ENCODE results near the gene BLTP3B.

BLTP3B gene

DNA sequence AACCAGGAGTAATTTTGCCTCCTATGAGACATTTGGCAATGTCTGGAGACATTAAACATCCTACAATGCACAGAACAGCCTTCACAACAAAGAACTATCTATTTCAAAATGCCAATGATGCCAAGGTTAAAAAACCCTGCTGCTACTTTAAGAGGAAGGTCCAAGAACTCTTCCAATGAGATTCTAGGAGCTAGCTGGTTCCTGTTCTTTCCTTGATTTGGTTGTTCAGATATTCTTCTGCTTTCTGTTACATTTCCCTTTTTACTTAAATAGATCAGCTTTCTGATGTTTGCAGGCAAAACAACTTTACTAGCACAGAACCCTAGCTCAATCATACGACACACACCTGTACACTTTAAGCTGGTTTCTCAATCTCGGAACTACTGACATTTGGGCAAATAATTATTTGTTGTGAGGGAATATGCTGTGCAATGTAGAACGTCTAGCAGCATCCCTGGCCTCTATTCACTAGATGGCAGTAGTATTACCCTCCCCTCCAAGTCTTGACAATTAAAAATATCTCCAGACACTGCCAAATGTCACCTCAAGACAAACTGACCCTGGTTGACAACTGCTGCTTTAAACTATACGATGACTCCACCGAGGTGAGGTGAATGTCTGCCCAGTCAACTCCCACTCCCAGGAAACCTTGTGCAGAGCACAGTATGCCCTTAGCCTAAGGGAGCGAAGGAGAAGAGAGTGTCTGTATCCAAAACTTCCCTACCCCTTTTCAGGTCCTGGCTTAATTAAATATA lies 4.4 kb downstream of the BLTP3B start:
- Histone ChIP-seq H3K9ac (ENCODE audit: insufficient read length) (no peak overlapping the region), H3K4me3 (no peak overlapping the region), H3K9me3 (ENCODE audit: low read depth, low read length) (no peaks in the 10 kb centered on the region), H3K36me3 (ENCODE audit: insufficient read depth, low read length) (no peaks in the 10 kb centered on the region), H3K27ac (no peak overlapping the region)
- DNase-seq (ENCODE audit: low read depth, low spot score): no peak
- no peak for TF ChIP-seq POLR2AphosphoS5 (IDR thresholded peaks at IDR 0.05; ENCODE audit: borderline replicate concordance, low read depth, low read length)
- TF ChIP-seq FOXP2 (optimal IDR thresholded peaks at IDR 0.05; ENCODE audit: control extremely low read depth, extremely low read length, insufficient read depth): no peak
- no peak for TF ChIP-seq EZH2 (IDR thresholded peaks at IDR 0.05)

DNA sequence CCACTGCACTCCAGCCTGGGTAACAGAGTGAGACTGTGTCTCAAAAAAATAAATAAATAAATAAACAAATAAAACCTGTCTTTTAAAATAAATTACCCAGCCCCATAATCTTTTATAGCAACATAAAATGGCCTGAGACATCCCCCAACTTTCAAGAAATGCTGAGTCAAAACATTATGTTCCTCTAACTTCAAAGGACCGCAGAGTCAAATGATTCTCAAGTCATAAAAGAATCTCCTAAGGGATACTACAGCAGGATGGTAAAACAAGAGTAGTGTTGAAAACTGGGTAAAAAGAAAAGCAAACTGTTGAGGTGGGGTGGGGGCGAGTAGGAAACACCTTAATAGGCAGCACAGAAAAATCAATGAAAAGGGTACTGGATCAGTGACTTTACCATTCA lies 9.5 kb downstream of the BLTP3B start:
- TF ChIP-seq EZH2 (IDR thresholded peaks at IDR 0.05): no peak
- TF ChIP-seq FOXP2 (optimal IDR thresholded peaks at IDR 0.05; ENCODE audit: control extremely low read depth, extremely low read length, insufficient read depth): no peak
- TF ChIP-seq POLR2AphosphoS5 (IDR thresholded peaks at IDR 0.05; ENCODE audit: borderline replicate concordance, low read depth, low read length): no peak
- no peak overlapping the region for H3K9ac ChIP-seq (ENCODE audit: insufficient read length)
- H3K9me3 ChIP-seq (ENCODE audit: low read depth, low read length): 0 out of 2 replicates have a peak, but pooled peaks cover 4% of the 10 kb centered on the region
- no peak for DNase-seq (ENCODE audit: low read depth, low spot score)
- H3K36me3 ChIP-seq (ENCODE audit: insufficient read depth, low read length): no peaks in the 10 kb centered on the region
- H3K4me3 ChIP-seq: no peak overlapping the region
- peak overlapping the region; percentile 36; the same call in 1 of the 2 replicates for H3K27ac ChIP-seq

DNA sequence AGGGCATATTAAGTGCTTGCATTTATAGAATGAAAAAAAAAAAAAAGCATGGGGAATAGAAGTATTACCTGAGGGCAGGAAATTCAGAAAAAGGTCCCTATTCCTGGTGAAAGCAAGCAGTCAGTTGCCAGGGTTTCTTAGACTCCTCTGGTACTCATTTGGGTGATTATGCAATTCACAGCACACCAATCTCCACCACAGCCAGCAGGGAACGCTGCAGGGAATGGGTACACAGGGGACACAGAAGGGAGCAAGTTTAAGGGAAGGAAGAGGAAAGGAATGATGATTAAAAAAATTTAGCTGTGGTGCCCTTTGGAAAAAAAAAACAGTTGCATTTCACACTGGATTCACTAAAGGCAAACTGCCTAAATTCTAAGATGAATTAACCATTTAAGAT lies 14.2 kb downstream of the BLTP3B start:
- Histone ChIP-seq H3K36me3 (ENCODE audit: insufficient read depth, low read length) (no peaks in the 10 kb centered on the region), H3K27ac (peak overlapping the region; percentile 89), H3K4me3 (peak overlapping the region; percentile 66), H3K9ac (ENCODE audit: insufficient read length) (peak overlapping the region; percentile 41), H3K9me3 (ENCODE audit: low read depth, low read length) (0 out of 2 replicates have a peak, but pooled peaks cover 4% of the 10 kb centered on the region)
- no peak for TF ChIP-seq EZH2 (IDR thresholded peaks at IDR 0.05)
- TF ChIP-seq POLR2AphosphoS5 (IDR thresholded peaks at IDR 0.05; ENCODE audit: borderline replicate concordance, low read depth, low read length): no peak
- TF ChIP-seq FOXP2 (optimal IDR thresholded peaks at IDR 0.05; ENCODE audit: control extremely low read depth, extremely low read length, insufficient read depth): peak; percentile 89
- DNase-seq (ENCODE audit: low read depth, low spot score): peak; percentile 94

DNA sequence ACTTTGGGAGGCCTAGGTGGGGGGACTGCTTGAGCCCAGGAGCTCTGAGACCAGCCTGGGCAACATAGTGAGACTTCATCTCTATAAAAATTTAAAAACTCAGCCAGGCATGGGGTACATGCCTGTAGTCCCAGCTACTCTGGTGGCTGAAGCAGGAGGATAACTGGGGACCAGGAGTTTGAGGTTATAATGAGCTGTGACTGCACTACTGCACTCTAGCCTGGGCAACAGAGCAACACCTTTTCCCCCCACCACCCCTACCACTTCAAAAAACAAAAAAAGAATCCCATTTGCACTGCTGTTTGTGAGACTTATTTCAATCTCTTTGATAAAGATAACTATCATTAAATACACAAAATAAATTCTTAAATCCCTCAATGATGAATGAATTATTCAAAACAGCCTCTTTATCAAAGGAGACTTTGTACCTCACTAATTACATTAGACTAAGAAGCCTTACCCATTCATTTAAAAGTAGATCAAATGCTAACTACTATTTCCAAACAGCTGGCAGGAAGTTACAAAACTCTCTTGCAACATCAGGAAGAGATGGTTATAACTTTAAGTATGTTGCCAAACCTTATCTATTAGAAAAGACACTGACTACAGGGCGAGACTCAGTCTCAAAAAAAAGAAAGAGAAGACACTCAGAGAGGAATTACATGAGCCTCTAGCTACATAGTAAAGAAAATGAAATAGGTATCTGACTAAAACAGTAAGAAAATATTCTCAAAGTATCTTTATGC lies 14.7 kb downstream of the BLTP3B start:
- 0 out of 2 replicates have a peak, but pooled peaks cover 4% of the 10 kb centered on the region for H3K9me3 ChIP-seq (ENCODE audit: low read depth, low read length)
- H3K4me3 ChIP-seq: peak overlapping the region; percentile 66
- TF ChIP-seq FOXP2 (optimal IDR thresholded peaks at IDR 0.05; ENCODE audit: control extremely low read depth, extremely low read length, insufficient read depth) (no peak), POLR2AphosphoS5 (IDR thresholded peaks at IDR 0.05; ENCODE audit: borderline replicate concordance, low read depth, low read length) (peak; percentile 52; the same call in 1 of the 2 replicates), EZH2 (IDR thresholded peaks at IDR 0.05) (no peak)
- H3K36me3 ChIP-seq (ENCODE audit: insufficient read depth, low read length): no peaks in the 10 kb centered on the region
- DNase-seq (ENCODE audit: low read depth, low spot score): peak; percentile 97
- H3K27ac ChIP-seq: peak overlapping the region; percentile 89
- no peak overlapping the region for H3K9ac ChIP-seq (ENCODE audit: insufficient read length)

DNA sequence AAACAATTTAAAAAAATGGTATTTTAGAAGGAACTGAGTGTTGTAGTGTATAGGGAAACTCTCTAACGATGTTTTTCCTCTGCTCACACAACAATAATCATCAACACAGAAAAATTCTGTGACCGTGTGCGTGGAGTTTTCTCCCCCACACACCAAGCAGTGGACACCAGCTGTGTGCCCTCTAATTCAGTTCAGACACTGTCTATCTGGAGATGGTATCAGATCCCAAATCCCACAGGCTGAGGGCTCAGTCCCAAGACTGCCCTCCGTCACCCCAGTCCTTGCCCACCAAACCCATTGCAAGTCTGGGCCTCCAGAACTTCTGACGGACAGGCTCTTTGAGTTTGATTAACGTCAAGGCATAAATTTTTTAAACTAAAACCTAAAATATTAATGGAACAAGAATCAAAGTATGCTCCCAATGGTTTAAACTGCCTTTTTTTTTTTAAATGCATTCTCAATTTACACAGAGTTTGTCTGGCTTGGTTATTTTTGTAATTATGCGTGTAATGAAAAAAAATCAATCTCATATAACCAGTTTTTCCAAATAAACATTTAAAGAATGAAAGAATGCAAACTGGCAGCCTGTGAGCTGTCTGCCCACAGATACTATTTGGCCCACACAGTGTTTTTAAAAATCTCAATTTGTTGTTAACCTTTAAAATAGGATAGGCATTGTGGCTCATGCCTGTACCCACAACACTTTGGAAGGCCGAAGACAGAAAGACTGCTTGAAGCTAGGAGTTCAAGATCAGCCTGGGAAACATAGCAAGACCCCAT lies 19.2 kb downstream of the BLTP3B start:
- TF ChIP-seq POLR2AphosphoS5 (IDR thresholded peaks at IDR 0.05; ENCODE audit: borderline replicate concordance, low read depth, low read length): no peak
- H3K9me3 ChIP-seq (ENCODE audit: low read depth, low read length): no peaks in the 10 kb centered on the region
- no peak overlapping the region for H3K27ac ChIP-seq
- peak overlapping the region; percentile 17 for H3K9ac ChIP-seq (ENCODE audit: insufficient read length)
- H3K4me3 ChIP-seq: no peak overlapping the region
- H3K36me3 ChIP-seq (ENCODE audit: insufficient read depth, low read length): no peaks in the 10 kb centered on the region
- DNase-seq (ENCODE audit: low read depth, low spot score): no peak

DNA sequence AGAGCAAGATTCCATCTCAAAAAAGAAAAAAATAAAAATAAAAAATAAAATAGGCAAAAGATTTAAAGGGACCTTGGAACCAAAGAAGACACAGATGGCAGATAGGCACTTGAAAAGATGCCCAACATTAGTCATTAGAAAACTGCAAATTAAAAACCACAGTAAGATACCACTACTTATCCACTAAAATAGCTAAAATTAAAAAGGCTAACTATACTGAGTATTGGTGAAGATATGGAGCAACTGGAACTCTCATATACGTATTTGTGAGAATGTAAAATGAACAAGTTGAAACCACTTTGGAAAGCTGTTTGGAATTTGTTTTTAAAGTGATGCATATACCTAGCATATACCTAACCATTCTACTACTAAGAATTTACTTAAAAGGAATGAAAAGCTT lies 22.3 kb downstream of the BLTP3B start:
- H3K9me3 ChIP-seq (ENCODE audit: low read depth, low read length): no peaks in the 10 kb centered on the region
- TF ChIP-seq FOXP2 (optimal IDR thresholded peaks at IDR 0.05; ENCODE audit: control extremely low read depth, extremely low read length, insufficient read depth) (no peak), EZH2 (IDR thresholded peaks at IDR 0.05) (no peak)
- H3K9ac ChIP-seq (ENCODE audit: insufficient read length): no peak overlapping the region
- no peak overlapping the region for H3K27ac ChIP-seq
- no peak for DNase-seq (ENCODE audit: low read depth, low spot score)
- no peak overlapping the region for H3K4me3 ChIP-seq
- no peaks in the 10 kb centered on the region for H3K36me3 ChIP-seq (ENCODE audit: insufficient read depth, low read length)

DNA sequence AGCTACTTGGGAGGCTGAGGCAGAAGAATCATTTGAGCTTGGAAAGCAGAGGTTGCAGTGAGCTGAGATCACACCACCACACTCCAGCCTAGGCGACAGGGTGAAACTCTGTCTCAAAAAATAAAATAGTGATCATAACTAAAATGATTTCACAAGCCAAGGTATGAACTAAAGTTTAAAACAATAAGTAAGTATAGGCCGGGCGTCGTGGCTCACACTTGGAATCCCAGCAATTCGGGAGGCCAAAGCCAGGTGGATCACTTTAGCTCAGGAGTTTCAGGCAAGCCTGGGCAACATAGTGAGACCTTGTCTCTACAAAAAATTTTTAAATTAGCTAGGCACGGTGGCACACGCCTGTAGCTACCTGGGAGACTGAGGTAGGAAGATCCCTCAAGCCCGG lies 27.4 kb downstream of the BLTP3B start:
- no peak overlapping the region for H3K9ac ChIP-seq (ENCODE audit: insufficient read length)
- DNase-seq (ENCODE audit: low read depth, low spot score): no peak
- no peak overlapping the region; the same call in 1 of the 2 replicates for H3K27ac ChIP-seq
- no peak for TF ChIP-seq POLR2AphosphoS5 (IDR thresholded peaks at IDR 0.05; ENCODE audit: borderline replicate concordance, low read depth, low read length)
- TF ChIP-seq FOXP2 (optimal IDR thresholded peaks at IDR 0.05; ENCODE audit: control extremely low read depth, extremely low read length, insufficient read depth): no peak
- no peak for TF ChIP-seq EZH2 (IDR thresholded peaks at IDR 0.05)
- H3K4me3 ChIP-seq: no peak overlapping the region
- H3K36me3 ChIP-seq (ENCODE audit: insufficient read depth, low read length): no peaks in the 10 kb centered on the region
- H3K9me3 ChIP-seq (ENCODE audit: low read depth, low read length): no peaks in the 10 kb centered on the region

DNA sequence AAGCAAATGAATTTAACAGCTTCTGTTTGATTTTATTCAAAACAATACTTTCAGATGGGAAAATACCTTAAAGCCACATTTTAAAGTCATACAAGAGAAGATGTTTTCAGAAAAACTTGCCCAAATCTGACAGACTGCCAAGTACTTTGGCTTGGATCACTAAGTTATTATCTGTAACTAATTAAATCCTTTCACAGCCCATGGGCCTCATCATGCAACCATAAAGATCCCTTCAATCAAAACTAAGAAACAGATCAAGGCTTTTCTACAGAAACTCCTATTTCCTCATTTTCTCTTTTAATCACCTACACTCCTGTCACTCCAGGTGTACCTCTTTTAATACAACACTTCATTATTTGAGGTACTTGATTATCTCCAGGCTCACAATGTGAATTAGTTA lies 28.1 kb downstream of the BLTP3B start:
- no peak for TF ChIP-seq POLR2AphosphoS5 (IDR thresholded peaks at IDR 0.05; ENCODE audit: borderline replicate concordance, low read depth, low read length)
- no peak for TF ChIP-seq FOXP2 (optimal IDR thresholded peaks at IDR 0.05; ENCODE audit: control extremely low read depth, extremely low read length, insufficient read depth)
- no peak for TF ChIP-seq EZH2 (IDR thresholded peaks at IDR 0.05)
- no peak overlapping the region for H3K9ac ChIP-seq (ENCODE audit: insufficient read length)
- H3K9me3 ChIP-seq (ENCODE audit: low read depth, low read length): no peaks in the 10 kb centered on the region
- no peaks in the 10 kb centered on the region for H3K36me3 ChIP-seq (ENCODE audit: insufficient read depth, low read length)
- DNase-seq (ENCODE audit: low read depth, low spot score): no peak
- H3K27ac ChIP-seq: peak overlapping the region; percentile 67
- peak overlapping the region; percentile 36; the same call in 1 of the 2 replicates for H3K4me3 ChIP-seq

Data from SK-N-MC (cell line).